Breast epithelium (tissue), 3 donors: ENCODE results near the gene NGF.

Source experiments
- POLR2A ChIP-seq: fragments of 450-650 bp; IDR thresholded peaks from one replicate; pipeline ENCODE4 v1.6.1; 2016; ENCODE audit warnings: antibody characterized with exemption, mild to moderate bottlenecking, moderate library complexity
- POLR2AphosphoS5 ChIP-seq, 3 donors: sonication (generic); formaldehyde crosslinking; IDR thresholded peaks; one replicate each; pipeline ENCODE4 v1.6.1; 2017; ENCODE audit warnings: antibody characterized with exemption in 3 of 3
- TF ChIP-seq, protein P1 (sequence below), 3 donors: fragments of 450-650 bp; IDR thresholded peaks; one replicate each; pipeline ENCODE4 v1.5.1; 2016 to 2017; ENCODE audit warnings: antibody characterized with exemption in 3 of 3, mild to moderate bottlenecking in 3 of 3, moderate library complexity in 3 of 3

DNA sequence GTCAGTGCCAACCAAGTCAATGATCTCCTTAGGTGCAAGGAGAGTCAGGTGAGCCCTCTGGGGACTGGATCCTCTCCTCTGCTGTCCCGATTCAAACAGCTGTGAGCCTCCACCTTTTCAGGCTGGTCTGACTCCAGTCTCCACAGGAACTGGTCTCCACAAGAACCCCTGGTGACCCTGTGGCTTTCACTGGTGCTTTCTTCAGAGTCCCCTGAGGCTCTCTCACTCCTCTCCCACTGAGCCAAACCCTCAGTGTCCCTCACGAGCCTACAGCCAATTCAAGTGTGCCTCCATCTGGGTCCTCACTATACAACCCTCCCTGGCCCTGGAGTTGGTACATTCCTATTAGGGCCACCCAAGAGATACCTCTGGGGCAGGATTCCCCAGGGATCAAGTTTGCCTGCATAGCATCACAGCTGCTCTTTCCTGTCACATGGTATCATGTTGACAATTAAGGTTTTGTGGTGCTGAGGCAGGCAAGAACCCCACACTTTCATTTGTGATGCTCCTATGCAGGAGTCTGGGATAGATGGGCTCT lies 5.2 kb upstream of the NGF start:
- TF ChIP-seq, protein P1, sequence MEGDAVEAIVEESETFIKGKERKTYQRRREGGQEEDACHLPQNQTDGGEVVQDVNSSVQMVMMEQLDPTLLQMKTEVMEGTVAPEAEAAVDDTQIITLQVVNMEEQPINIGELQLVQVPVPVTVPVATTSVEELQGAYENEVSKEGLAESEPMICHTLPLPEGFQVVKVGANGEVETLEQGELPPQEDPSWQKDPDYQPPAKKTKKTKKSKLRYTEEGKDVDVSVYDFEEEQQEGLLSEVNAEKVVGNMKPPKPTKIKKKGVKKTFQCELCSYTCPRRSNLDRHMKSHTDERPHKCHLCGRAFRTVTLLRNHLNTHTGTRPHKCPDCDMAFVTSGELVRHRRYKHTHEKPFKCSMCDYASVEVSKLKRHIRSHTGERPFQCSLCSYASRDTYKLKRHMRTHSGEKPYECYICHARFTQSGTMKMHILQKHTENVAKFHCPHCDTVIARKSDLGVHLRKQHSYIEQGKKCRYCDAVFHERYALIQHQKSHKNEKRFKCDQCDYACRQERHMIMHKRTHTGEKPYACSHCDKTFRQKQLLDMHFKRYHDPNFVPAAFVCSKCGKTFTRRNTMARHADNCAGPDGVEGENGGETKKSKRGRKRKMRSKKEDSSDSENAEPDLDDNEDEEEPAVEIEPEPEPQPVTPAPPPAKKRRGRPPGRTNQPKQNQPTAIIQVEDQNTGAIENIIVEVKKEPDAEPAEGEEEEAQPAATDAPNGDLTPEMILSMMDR (IDR thresholded peaks at IDR 0.05), result no peak
- no peak for TF ChIP-seq POLR2AphosphoS5 (IDR thresholded peaks at IDR 0.05)
- no peak for TF ChIP-seq POLR2A
